ENCODE results near the gene ENTPD8.
A peak's percentile ranks its signal among the peaks of the same experiment; 100 is the strongest.

The ENTPD8 gene

GRCh38 chr9:137441289-137441934 lies at the start of gene ENTPD8:
Gene ENTPD8, minus strand, starts transcription at chr9:137441357. Its CDS starts 3,072 bp downstream, at chr9:137438285.
- DNase-seq: no peak

GRCh38 chr9:137490532-137491186 lies 49.5 kb upstream of the ENTPD8 start:
- DNase-seq: no peak

GRCh38 chr9:137488906-137489305 lies 47.7 kb upstream of the ENTPD8 start:
- DNase-seq: no peak

GRCh38 chr9:137488327-137488653 lies 47.1 kb upstream of the ENTPD8 start:
- peak in 2 of 14 donors; percentile 13 to 84 for DNase-seq

- DNase-seq: no peak
Observed at GRCh38 chr9:137487454-137488326, 46.5 kb upstream of the ENTPD8 start.

- peak in 1 of 14 donors; percentile 47 for DNase-seq
Observed at GRCh38 chr9:137486545-137487453, 45.6 kb upstream of the ENTPD8 start.

- no peak for DNase-seq
Observed at GRCh38 chr9:137486141-137486490, 45.0 kb upstream of the ENTPD8 start.

GRCh38 chr9:137485343-137486140 lies 44.4 kb upstream of the ENTPD8 start:
- no peak for DNase-seq

GRCh38 chr9:137484551-137485315 lies 43.6 kb upstream of the ENTPD8 start:
- no peak for DNase-seq

- DNase-seq: peak in 2 of 14 donors; percentile 31 to 40
Observed at GRCh38 chr9:137482094-137482781, 41.1 kb upstream of the ENTPD8 start.

- no peak for DNase-seq
Observed at GRCh38 chr9:137480686-137481683, 39.8 kb upstream of the ENTPD8 start.

GRCh38 chr9:137479892-137480685 lies 38.9 kb upstream of the ENTPD8 start:
- DNase-seq: peak in 1 of 14 donors; percentile 49

GRCh38 chr9:137478962-137479861 lies 38.1 kb upstream of the ENTPD8 start:
- peak in 1 of 14 donors; percentile 91 for DNase-seq

GRCh38 chr9:137478613-137478961 lies 37.4 kb upstream of the ENTPD8 start:
- DNase-seq: no peak

- no peak for DNase-seq
Observed at GRCh38 chr9:137477778-137478612, 36.8 kb upstream of the ENTPD8 start.

GRCh38 chr9:137476856-137477255 lies 35.7 kb upstream of the ENTPD8 start:
- no peak for DNase-seq
